WTC11 (cell line): Measurements from ENCODE around the gene SDCCAG8.

ENCODE experiments used
- CBFB ChIP-seq: sonication (generic); formaldehyde crosslinking; IDR thresholded peaks from 2 replicates; pipeline ENCODE4 v1.8.1; 2022; ENCODE audit warnings: mild to moderate bottlenecking, low read depth, missing genetic modification reagents
- CREM ChIP-seq: sonication (generic); formaldehyde crosslinking; IDR thresholded peaks from 2 replicates; pipeline ENCODE4 v1.8.1; 2022; ENCODE audit warnings: mild to moderate bottlenecking, missing genetic modification reagents, moderate library complexity
- SP1 ChIP-seq: sonication (generic); formaldehyde crosslinking; conservative IDR thresholded peaks from 2 replicates; pipeline ENCODE4 v1.8.1; 2022; ENCODE audit warnings: missing genetic modification reagents
- ZBTB21 ChIP-seq: sonication (generic); formaldehyde crosslinking; IDR thresholded peaks from 2 replicates; pipeline ENCODE4 v1.8.1; 2023; ENCODE audit warnings: mild to moderate bottlenecking, missing genetic modification reagents, borderline replicate concordance
- ZNF219 ChIP-seq: sonication (generic); formaldehyde crosslinking; IDR thresholded peaks from 2 replicates; pipeline ENCODE4 v1.8.0; 2023; ENCODE audit warnings: missing genetic modification reagents, mild to moderate bottlenecking, borderline replicate concordance
- ZNF263 ChIP-seq: sonication (generic); formaldehyde crosslinking; IDR thresholded peaks from 2 replicates; pipeline ENCODE4 v1.8.1; 2022; ENCODE audit warnings: low read depth, mild to moderate bottlenecking, moderate library complexity, missing genetic modification reagents
- ZNF423 ChIP-seq: fragments of 250-450 bp; sonication (Bioruptor Pico); IDR thresholded peaks from 2 replicates; pipeline ENCODE4 v2.1.2; 2022; ENCODE audit warnings: mild to moderate bottlenecking, moderate library complexity
- TF ChIP-seq, protein P1 (sequence below): fragments of 200-600 bp; IDR thresholded peaks from 2 replicates; pipeline ENCODE4 v1.8.0; 2022; ENCODE audit warnings: antibody characterized with exemption
- TF ChIP-seq, protein P2 (sequence below): sonication (generic); formaldehyde crosslinking; IDR thresholded peaks from 2 replicates; pipeline ENCODE4 v1.8.0; 2022; ENCODE audit warnings: mild to moderate bottlenecking, missing genetic modification reagents
- TF ChIP-seq, protein P3 (sequence below): sonication (generic); formaldehyde crosslinking; IDR thresholded peaks from 2 replicates; pipeline ENCODE4 v1.8.1; 2022; ENCODE audit warnings: mild to moderate bottlenecking, missing genetic modification reagents, moderate library complexity, borderline replicate concordance
- TF ChIP-seq, protein P4 (sequence below): sonication (generic); formaldehyde crosslinking; IDR thresholded peaks from 2 replicates; pipeline ENCODE4 v1.8.1; 2023; ENCODE audit warnings: mild to moderate bottlenecking, missing genetic modification reagents, moderate library complexity

DNA sequence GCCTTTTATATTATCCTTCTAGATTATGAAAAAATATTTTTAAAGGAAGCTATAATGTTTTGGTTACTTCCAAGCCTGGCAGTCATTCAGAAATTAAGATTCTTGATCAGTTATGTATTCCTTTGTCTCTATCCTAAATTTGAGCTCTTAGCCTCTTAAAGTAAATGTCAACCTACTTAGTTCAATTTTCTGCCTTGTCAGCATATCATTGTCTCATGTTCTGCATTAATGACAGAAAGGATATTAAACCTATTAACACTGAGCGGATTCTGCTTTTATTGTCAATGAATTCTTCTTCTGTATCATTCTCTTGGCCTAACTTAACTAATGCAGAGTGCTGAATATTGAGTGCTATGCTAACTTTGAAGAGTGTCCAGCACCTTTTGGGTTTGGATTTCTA, 56.0 kb downstream of the SDCCAG8 start:
- TF ChIP-seq ZNF219, result no peak
- TF ChIP-seq CBFB (CRISPR knock-in tag), result no peak
- TF ChIP-seq, protein P1, sequence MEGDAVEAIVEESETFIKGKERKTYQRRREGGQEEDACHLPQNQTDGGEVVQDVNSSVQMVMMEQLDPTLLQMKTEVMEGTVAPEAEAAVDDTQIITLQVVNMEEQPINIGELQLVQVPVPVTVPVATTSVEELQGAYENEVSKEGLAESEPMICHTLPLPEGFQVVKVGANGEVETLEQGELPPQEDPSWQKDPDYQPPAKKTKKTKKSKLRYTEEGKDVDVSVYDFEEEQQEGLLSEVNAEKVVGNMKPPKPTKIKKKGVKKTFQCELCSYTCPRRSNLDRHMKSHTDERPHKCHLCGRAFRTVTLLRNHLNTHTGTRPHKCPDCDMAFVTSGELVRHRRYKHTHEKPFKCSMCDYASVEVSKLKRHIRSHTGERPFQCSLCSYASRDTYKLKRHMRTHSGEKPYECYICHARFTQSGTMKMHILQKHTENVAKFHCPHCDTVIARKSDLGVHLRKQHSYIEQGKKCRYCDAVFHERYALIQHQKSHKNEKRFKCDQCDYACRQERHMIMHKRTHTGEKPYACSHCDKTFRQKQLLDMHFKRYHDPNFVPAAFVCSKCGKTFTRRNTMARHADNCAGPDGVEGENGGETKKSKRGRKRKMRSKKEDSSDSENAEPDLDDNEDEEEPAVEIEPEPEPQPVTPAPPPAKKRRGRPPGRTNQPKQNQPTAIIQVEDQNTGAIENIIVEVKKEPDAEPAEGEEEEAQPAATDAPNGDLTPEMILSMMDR, result no peak
- TF ChIP-seq, protein P2, sequence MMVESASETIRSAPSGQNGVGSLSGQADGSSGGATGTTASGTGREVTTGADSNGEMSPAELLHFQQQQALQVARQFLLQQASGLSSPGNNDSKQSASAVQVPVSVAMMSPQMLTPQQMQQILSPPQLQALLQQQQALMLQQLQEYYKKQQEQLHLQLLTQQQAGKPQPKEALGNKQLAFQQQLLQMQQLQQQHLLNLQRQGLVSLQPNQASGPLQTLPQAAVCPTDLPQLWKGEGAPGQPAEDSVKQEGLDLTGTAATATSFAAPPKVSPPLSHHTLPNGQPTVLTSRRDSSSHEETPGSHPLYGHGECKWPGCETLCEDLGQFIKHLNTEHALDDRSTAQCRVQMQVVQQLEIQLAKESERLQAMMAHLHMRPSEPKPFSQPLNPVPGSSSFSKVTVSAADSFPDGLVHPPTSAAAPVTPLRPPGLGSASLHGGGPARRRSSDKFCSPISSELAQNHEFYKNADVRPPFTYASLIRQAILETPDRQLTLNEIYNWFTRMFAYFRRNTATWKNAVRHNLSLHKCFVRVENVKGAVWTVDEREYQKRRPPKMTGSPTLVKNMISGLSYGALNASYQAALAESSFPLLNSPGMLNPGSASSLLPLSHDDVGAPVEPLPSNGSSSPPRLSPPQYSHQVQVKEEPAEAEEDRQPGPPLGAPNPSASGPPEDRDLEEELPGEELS (CRISPR knock-in tag), result no peak
- no peak for TF ChIP-seq ZNF263 (CRISPR knock-in tag)
- TF ChIP-seq ZNF423 (CRISPR knock-in tag), result no peak
- TF ChIP-seq, protein P3, sequence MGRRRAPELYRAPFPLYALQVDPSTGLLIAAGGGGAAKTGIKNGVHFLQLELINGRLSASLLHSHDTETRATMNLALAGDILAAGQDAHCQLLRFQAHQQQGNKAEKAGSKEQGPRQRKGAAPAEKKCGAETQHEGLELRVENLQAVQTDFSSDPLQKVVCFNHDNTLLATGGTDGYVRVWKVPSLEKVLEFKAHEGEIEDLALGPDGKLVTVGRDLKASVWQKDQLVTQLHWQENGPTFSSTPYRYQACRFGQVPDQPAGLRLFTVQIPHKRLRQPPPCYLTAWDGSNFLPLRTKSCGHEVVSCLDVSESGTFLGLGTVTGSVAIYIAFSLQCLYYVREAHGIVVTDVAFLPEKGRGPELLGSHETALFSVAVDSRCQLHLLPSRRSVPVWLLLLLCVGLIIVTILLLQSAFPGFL (CRISPR knock-in tag), result no peak
- TF ChIP-seq ZBTB21 (CRISPR knock-in tag), result no peak
- TF ChIP-seq, protein P4, sequence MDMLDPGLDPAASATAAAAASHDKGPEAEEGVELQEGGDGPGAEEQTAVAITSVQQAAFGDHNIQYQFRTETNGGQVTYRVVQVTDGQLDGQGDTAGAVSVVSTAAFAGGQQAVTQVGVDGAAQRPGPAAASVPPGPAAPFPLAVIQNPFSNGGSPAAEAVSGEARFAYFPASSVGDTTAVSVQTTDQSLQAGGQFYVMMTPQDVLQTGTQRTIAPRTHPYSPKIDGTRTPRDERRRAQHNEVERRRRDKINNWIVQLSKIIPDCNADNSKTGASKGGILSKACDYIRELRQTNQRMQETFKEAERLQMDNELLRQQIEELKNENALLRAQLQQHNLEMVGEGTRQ, result no peak
- no peak for TF ChIP-seq SP1 (CRISPR knock-in tag)
- no peak for TF ChIP-seq CREM
